Transverse colon (tissue), 4 donors: ENCODE results near the gene ORC4. TPM values are rescaled to one million over a fixed set of nuclear protein-coding genes. Genes with fewer than 3 reads are reported as not detected.

Experiments
- DNase-seq: peaks from one replicate; pipeline ENCODE4 v3.0.0-alpha.2; 2019
- H3K27ac ChIP-seq, 4 donors: fragments of 200-600 bp; sonication (generic); 2 replicates each; pipeline ENCODE4 v1.5.1; 2016 to 2018; ENCODE audit warnings: inconsistent platforms in 4 of 4
- H3K27me3 ChIP-seq: fragments of 200-600 bp; sonication (generic); 2 replicates; pipeline ENCODE4 v1.5.1; 2017; ENCODE audit warnings: inconsistent platforms
- H3K36me3 ChIP-seq, 4 donors: fragments of 200-600 bp; sonication (generic); 2 replicates each; pipeline ENCODE4 v1.5.1; 2017 to 2019; ENCODE audit warnings: inconsistent platforms in 4 of 4
- H3K4me1 ChIP-seq, 4 donors: fragments of 200-600 bp; sonication (generic); 2 replicates each; pipeline ENCODE4 v1.5.1; 2017 to 2020; ENCODE audit warnings: inconsistent platforms in 4 of 4
- H3K4me3 ChIP-seq, 4 donors: fragments of 200-600 bp; sonication (generic); 1 replicate in 1 of 4; 2 replicates in 3 of 4; pipeline versions ENCODE4 v1.5.1 to v1.6.1; 2017 to 2019; ENCODE audit warnings: inconsistent platforms in 4 of 4
- H3K9me3 ChIP-seq, 2 donors: fragments of 200-600 bp; sonication (generic); 2 replicates each; pipeline ENCODE4 v1.5.1; 2017 to 2019; ENCODE audit warnings: inconsistent platforms in 2 of 2
- CTCF ChIP-seq, 5 experiments: fragments of 200-600 bp in 3 of 5; fragments of 450-650 bp in 2 of 5; sonication (generic) in 3 of 5; IDR thresholded peaks; 1 replicate in 2 of 5; 2 replicates in 3 of 5; pipeline ENCODE4 v1.5.1; 2016 to 2017; ENCODE audit warnings: antibody characterized with exemption in 5 of 5, inconsistent platforms in 3 of 5, mild to moderate bottlenecking in 2 of 5, moderate library complexity in 1 of 5
- EP300 ChIP-seq: sonication (generic); formaldehyde crosslinking; IDR thresholded peaks from one replicate; pipeline ENCODE4 v1.6.1; 2017; ENCODE audit warnings: antibody characterized with exemption, low read depth
- POLR2A ChIP-seq: fragments of 450-650 bp; IDR thresholded peaks from one replicate; pipeline ENCODE4 v1.6.1; 2016; ENCODE audit warnings: antibody characterized with exemption, mild to moderate bottlenecking, moderate library complexity
- POLR2AphosphoS5 ChIP-seq, 3 donors: sonication (generic); formaldehyde crosslinking; IDR thresholded peaks; one replicate each; pipeline ENCODE4 v1.6.1; 2016; ENCODE audit warnings: antibody characterized with exemption in 3 of 3
- WGBS, 2 donors: methylation state at CpG; one replicate each; pipeline ENCODE4 v1.1.5; 2018; ENCODE audit warnings: low coverage in 1 of 2; 5-methylcytosine and 5-hydroxymethylcytosine counted together
- in situ Hi-C, 4 donors: fragments of 200-750 bp; cut with MboI; loops; one replicate each; pipeline versions ENCODE4 v1.15.0 to v1.15.1; 2017; ENCODE audit warnings: low sequenced_read_pairs in 3 of 4, low pct_ligation_motif_present in 1 of 4, low pct_unique_long_range_greater_than_20kb in 1 of 4
- intact Hi-C: fragments of 100-400 bp; cut with DNase I; formaldehyde crosslinking; loops from one replicate; pipeline ENCODE4 v1.15.1; 2023; ENCODE audit warnings: low total_unique reads
- total RNA-seq, 4 donors: library from RNA; depleted of rRNA; stranded (reverse); fragments of >200 nt; gene quantifications; one replicate each; pipeline ENCODE4 v1.1.0, GENCODE V29; 2016

Gene ORC4
- total RNA-seq, 4 donors from 2014 or later: 5.2 to 65.3 (median 50.1) TPM

GRCh38 chr2:147989809-147990403, 30.6 kb downstream of the ORC4 start:
- Histone ChIP-seq H3K9me3 (no peaks in the 10 kb centered on the region), H3K36me3 (no peaks in the 10 kb centered on the region), H3K4me1 (no peaks in the 10 kb centered on the region), H3K27me3 (no peaks in the 10 kb centered on the region), H3K4me3 (no peak overlapping the region), H3K27ac (no peak overlapping the region)
- intact Hi-C loops (no loop called here), in situ Hi-C loops (loop anchor here in 3 of 4 donors (10.0 to 25.0 kb wide), 2 partner anchors 215 to 522 kb away; no protein-coding TSS in a partner anchor)
- 59 to 65% methylated on average over 4 of the region's 4 CpGs for WGBS, 2 donors
- TF ChIP-seq CTCF (IDR thresholded peaks at IDR 0.05) (peak; percentile 44 to 59 (median 46)), POLR2A (no peak), POLR2AphosphoS5 (IDR thresholded peaks at IDR 0.05) (no peak), EP300 (no peak)
- DNase-seq: no peak

DNA sequence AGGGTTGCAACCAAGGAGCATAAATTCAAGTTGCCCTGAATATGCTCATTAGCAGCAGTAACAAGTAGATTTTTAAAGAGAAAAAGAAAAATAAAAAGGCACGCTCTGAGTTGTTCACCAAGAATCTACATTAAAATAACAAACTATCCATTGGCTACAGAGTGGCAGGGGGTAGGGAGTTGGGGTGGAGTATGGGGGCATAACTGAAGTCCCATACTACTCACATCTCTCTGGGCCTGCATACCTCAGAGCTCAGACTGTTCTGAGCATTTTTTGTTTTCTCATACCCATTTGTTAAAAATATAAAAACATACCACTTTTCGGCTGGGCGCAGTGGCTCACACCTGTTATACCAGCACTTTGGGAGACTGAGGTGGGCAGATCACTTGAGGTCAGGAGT, 31.4 kb downstream of the ORC4 start:
- DNase-seq: no peak
- H3K27me3 ChIP-seq: no peaks in the 10 kb centered on the region
- in situ Hi-C loops: loop anchor here in 3 of 4 donors (10.0 to 25.0 kb wide), 2 partner anchors 216 to 523 kb away; no protein-coding TSS in a partner anchor
- H3K4me3 ChIP-seq: no peak overlapping the region
- no peaks in the 10 kb centered on the region for H3K36me3 ChIP-seq
- intact Hi-C loops: no loop called here
- no peak for TF ChIP-seq POLR2AphosphoS5 (IDR thresholded peaks at IDR 0.05)
- no peak for TF ChIP-seq POLR2A
- TF ChIP-seq EP300: no peak
- no peak for TF ChIP-seq CTCF (IDR thresholded peaks at IDR 0.05)
- 93 to 100% methylated on average over 1 to 3 of the region's 3 CpGs for WGBS, 2 donors
- no peak overlapping the region for H3K27ac ChIP-seq
- no peaks in the 10 kb centered on the region for H3K9me3 ChIP-seq
- no peaks in the 10 kb centered on the region for H3K4me1 ChIP-seq

DNA sequence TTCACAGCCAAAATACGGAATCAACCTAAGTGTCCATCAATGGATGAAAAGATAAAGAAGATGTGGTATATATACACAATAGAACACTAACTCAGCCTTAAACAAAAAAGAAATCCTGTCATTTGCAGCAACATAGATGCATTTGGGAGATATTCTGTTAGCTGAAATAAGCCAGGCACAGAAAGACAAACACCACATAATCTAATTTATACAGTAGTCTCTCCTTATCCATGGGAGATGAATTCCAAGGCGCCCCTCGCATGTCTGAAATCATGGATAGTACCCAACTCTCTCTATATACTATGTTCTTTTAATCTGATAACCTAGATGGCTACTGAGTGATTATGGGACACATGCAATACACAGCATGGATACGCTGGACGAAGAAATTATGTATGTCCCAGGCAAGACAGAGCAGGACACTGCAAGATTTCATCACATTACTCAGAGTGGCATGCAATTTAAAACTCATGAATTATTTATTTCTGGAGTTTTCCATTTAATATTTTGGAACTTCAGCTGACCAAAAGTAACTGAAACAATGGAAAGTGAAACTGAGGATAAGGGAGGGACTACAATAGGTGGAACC, 39.5 kb downstream of the ORC4 start:
- intact Hi-C loops (no loop called here), in situ Hi-C loops (loop anchor here in 3 of 4 donors (10.0 to 25.0 kb wide), 2 partner anchors 224 to 531 kb away; no protein-coding TSS in a partner anchor)
- no peak overlapping the region for H3K27ac ChIP-seq
- H3K4me3 ChIP-seq: no peak overlapping the region
- no peak for DNase-seq
- TF ChIP-seq POLR2AphosphoS5 (IDR thresholded peaks at IDR 0.05) (no peak), EP300 (no peak), POLR2A (no peak), CTCF (IDR thresholded peaks at IDR 0.05) (no peak)
- 86 to 100% methylated on average over 3 to 5 of the region's 5 CpGs for WGBS, 2 donors
- H3K4me1 ChIP-seq: peaks cover 0 to 11% (median 3%) of the 10 kb centered on the region in 4 donors
- no peaks in the 10 kb centered on the region for H3K9me3 ChIP-seq
- peaks cover 0 to 6% (median 0%) of the 10 kb centered on the region in 4 donors for H3K36me3 ChIP-seq
- H3K27me3 ChIP-seq: no peaks in the 10 kb centered on the region

GRCh38 chr2:147977679-147978078, 42.9 kb downstream of the ORC4 start:
- TF ChIP-seq POLR2A: no peak
- no peak for TF ChIP-seq POLR2AphosphoS5 (IDR thresholded peaks at IDR 0.05)
- no peak for TF ChIP-seq CTCF (IDR thresholded peaks at IDR 0.05)
- no peak for TF ChIP-seq EP300
- no peak overlapping the region for H3K27ac ChIP-seq
- no peak overlapping the region for H3K4me3 ChIP-seq
- in situ Hi-C loops (loop anchor here in 3 of 4 donors (25.0 kb wide), 1 partner anchor 535 kb away; no protein-coding TSS in a partner anchor), intact Hi-C loops (no loop called here)
- no peak for DNase-seq
- 100% methylated on average over 3 of the region's 3 CpGs; no CpG with 5 or more reads in 1 of the 2 donors for WGBS, 2 donors
- peaks cover 0 to 14% (median 2%) of the 10 kb centered on the region in 4 donors for H3K4me1 ChIP-seq
- no peaks in the 10 kb centered on the region for H3K27me3 ChIP-seq
- H3K9me3 ChIP-seq: no peaks in the 10 kb centered on the region
- H3K36me3 ChIP-seq: peaks cover 0 to 10% (median 0%) of the 10 kb centered on the region in 4 donors
